GM12801 (cell line): ENCODE results near the gene PTGFR.

ENCODE experiments used
- CTCF ChIP-seq: IDR thresholded peaks from one replicate; pipeline ENCODE4 v1.5.1; 2011; ENCODE audit warnings: control low read depth; ENCODE audit not compliant: insufficient read length; ENCODE audit errors: extremely low read depth

PTGFR gene

GRCh38 chr1:78520843-78521242 is 30.1 kb downstream of the PTGFR start:
- no peak for TF ChIP-seq CTCF

GRCh38 chr1:78522136-78522535 is 31.4 kb downstream of the PTGFR start:
- TF ChIP-seq CTCF: no peak

- TF ChIP-seq CTCF: no peak
These were observed 35.7 kb downstream of the PTGFR start for GRCh38 chr1:78526496-78526895.

- TF ChIP-seq CTCF: no peak
These were observed 36.9 kb downstream of the PTGFR start for GRCh38 chr1:78527706-78528105.

- no peak for TF ChIP-seq CTCF
These were observed 42.8 kb downstream of the PTGFR start for GRCh38 chr1:78533527-78533926.

GRCh38 chr1:78535286-78535685 is 44.5 kb downstream of the PTGFR start:
- no peak for TF ChIP-seq CTCF

- no peak for TF ChIP-seq CTCF
These were observed 45.7 kb downstream of the PTGFR start for GRCh38 chr1:78536427-78536826.

- TF ChIP-seq CTCF: no peak
These were observed 49.3 kb downstream of the PTGFR start for GRCh38 chr1:78540048-78540447.
